ENCODE results near the gene DOP1B. TPM values are rescaled to one million over a fixed set of nuclear protein-coding genes. Genes with fewer than 3 reads are reported as not detected.
"Not testable (repeated sequence)": the region's sequence is repeated elsewhere in the genome, so short reads cannot be mapped to it uniquely, and the experiment has no call there.

DOP1B gene
- total RNA-seq = 31.2 TPM

DNA sequence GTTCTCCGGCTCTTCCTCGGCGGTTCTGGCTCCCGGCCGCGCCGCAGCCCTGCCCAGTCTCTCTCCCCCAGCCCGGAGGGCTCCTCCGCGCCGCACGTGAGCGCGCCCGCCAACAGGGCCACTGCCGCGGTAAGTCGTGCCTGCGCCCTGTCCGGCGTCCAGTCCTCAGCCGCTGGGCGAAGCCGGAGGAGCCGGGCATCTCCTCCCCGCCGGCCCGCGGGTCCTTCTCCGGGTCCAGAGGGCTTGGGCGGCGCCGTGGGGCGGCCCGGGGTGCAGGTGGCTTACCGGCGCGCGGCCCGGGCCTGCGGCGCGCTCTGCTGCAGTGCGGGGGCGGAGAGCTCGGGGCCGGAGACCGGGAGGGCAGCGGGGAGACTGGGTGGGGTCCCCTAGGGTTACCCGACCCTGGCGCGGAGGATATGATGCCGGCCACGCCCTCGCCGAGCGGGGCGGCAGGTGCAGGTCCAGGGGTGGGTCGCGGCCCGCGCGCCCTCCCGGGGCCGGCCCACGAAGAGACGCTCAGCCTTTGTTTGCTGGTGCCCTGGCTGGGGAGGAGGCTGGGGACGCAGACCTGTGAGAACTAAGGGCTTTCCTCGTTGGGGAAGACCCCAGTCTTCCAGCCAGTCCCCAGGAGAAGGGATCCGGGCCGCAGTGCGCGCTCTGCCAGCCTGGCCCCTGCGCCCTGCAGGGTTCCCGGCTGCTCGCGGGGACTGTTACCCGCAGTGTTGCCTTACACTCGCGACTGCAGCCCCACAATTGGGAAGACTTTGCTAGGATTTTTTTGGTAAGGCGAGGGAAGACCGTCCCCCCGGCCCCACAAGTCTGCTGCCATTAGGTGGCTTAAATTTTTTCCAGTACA, at the start of gene DOP1B:
DOP1B (plus strand) TSS at position 10 of the 856 bp plus-strand sequence. CDS start 7,910 bp downstream, outside the sequence.
- DNase-seq (ENCODE audit: low spot score) = peak; percentile 29

- no peak for DNase-seq (ENCODE audit: low spot score)
Measured at GRCh38 chr21:36109868-36110267, 46.8 kb upstream of the DOP1B start.

GRCh38 chr21:36111238-36111637, 45.4 kb upstream of the DOP1B start:
- DNase-seq (ENCODE audit: low spot score) = no peak

- peak; percentile 63 for DNase-seq (ENCODE audit: low spot score)
Measured at GRCh38 chr21:36113647-36114428, 42.8 kb upstream of the DOP1B start.

DNA sequence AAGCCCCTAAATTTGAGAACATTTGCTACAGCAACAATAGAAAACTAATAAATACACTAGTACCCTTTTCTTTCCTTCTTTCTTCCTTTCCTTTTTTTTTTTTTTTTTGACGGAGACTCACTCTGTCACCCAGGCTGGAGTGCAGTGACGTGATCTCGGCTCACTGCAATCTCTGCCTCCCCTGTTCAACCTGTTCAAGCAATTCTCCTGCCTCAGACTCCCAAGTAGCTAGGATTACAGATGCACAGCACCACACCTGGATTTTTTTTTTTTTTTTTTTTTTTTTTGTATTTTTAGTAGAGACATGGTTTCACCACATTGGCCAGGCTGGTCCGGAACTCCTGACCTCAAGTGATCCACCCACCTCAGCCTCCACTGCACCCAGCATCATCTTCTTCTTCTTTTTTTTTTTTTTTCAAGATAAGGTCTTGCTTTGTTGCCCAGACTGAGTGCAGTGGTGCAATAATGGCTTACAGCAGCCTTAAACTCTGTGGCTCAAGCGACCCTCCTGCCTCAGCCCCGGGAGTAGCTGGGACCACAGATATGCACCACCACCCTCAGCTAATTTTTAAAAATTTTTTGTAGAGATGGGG, 41.4 kb upstream of the DOP1B start:
- no peak for DNase-seq (ENCODE audit: low spot score)

DNA sequence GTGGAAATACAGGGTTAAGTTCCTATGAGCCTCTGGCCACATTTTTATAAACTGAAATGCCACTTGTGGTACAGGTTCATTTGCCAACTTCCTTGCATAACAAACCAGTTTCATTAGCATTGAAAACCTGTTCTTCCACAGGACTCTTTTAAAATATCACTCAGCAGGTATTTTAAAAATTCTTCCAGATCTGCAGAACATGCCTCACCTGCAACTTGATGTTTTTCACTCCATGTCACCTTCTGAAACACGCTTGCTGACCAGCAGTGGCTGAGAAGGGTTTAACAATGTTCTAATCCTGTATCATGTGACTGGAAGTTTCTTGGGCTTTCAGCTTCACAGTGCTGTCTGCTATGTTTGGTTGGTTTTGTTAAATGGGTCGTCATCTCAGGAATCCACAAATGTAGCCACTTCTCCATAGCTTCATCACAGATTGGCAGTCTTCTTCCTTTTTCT, 39.3 kb upstream of the DOP1B start:
- DNase-seq (ENCODE audit: low spot score) = no peak

GRCh38 chr21:36120304-36120888, 36.2 kb upstream of the DOP1B start:
- DNase-seq (ENCODE audit: low spot score) = peak; percentile 31

DNA sequence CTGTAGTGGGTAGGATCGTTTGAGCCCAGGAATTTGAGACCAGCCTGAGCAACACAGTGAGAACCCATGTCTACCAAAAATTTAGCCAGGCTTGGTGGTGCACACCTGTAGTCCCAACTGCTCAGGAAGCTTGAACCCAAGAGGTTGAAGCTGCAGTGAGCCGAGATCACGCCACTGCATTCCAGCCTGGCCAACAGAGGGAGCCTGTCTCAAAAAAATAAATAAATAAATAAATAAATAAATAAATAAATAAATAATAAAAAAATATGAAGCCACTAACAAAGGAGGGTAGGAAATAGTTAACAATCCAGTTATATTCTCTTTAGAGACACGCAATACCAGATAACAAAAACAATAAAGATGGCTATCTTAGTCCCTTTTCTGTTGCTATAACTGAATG, 33.6 kb upstream of the DOP1B start:
- no peak for DNase-seq (ENCODE audit: low spot score)

DNA sequence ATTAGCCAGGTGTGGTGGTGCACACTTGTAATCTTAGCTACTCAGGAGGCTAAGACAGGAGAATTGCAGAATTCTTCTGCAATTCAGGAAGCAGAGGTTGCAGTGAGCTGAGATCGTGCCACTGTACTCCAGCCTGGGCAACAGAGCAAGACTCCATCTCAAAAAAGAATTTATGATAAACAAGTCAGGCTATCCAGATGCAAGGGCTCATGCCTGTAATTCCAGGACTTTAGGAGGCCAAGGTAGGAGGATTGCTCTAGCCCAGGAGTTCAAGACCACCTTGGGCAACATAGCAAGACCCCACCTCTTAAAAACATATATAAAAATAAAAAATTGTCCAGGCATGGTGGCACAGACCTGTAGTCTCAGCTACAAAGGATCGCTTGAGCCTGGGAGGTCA, 32.2 kb upstream of the DOP1B start:
- DNase-seq (ENCODE audit: low spot score) = no peak

GRCh38 chr21:36125512-36126207, 31.0 kb upstream of the DOP1B start:
- peak; percentile 62 for DNase-seq (ENCODE audit: low spot score)

DNA sequence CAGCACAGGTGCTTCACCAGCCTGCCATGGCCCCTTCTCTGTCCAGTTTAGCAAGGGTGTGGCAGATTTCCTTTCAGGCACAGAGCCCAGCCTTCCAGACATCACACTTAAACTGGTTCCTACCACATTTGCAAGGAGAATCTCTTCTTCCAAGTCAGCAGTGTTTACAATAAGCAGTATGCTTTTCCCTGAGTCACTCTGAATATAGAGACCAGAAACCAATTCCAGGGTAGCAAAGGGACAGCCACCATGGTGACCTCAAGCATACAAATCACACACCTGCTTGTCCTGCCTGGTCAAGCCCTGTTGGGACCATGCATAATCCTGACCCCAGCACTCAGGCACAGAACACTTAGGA, 30.4 kb upstream of the DOP1B start:
- peak; percentile 30 for DNase-seq (ENCODE audit: low spot score)

- no peak for DNase-seq (ENCODE audit: low spot score)
Measured at GRCh38 chr21:36126621-36127110, 30.0 kb upstream of the DOP1B start.

DNA sequence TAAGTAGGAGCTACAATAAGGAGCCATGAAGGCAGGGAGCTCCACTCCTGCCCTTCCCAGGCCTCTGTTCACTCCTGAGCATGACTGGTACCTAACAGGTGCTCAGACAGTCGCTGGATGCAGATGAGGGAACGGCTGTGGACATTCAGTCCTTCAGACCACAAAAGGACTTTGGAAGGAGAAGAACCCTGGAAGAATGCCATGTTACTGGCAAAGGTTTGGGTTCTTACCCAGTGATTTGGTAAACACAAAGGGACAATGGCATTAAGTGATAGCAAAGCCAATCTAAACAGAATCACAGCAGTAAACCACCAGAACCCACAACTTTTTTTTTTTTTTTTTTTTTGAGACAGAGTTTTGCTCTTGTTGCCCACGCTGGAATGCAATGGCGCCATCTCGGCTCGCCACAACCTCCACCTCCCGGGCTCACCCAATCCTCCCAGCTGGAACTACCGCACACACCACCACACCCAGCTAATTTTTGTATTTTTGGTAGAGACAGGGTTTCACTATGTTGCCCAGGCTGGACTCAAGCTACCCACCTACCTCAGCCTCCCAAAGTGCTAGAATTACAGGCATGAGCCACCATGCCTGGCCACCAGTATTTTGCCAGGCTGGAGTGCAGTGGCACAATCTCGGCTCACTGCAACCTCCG, 29.2 kb upstream of the DOP1B start:
- no peak for DNase-seq (ENCODE audit: low spot score)

- DNase-seq (ENCODE audit: low spot score) = no peak
Measured at GRCh38 chr21:36127977-36128376, 28.6 kb upstream of the DOP1B start.

DNA sequence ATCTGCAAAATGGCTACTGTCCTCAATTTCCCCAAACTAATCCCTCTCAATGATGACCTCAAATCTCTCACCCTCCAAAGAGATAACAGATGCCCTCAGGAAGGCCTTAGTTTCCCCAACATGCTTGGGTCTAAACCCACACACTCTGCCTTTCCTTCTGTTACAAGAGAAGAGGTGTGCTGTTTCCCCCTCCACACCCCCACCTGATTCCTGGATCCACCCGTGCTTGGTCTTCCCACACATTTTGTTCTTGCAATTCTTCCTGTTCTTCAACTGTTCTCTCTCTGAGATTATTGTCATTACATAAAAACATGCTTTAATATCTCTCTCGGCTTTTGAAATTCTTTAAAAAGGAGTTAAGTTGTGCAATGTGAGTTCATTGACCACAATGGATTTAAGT, 27.4 kb upstream of the DOP1B start:
- no peak for DNase-seq (ENCODE audit: low spot score)

- not testable (repeated sequence) for DNase-seq (ENCODE audit: low spot score)
Measured at GRCh38 chr21:36130414-36130762, 26.2 kb upstream of the DOP1B start.

- not testable (repeated sequence) for DNase-seq (ENCODE audit: low spot score)
Measured at GRCh38 chr21:36130839-36131238, 25.8 kb upstream of the DOP1B start.

- DNase-seq (ENCODE audit: low spot score) = peak; percentile 85
Measured at GRCh38 chr21:36132696-36133095, 23.9 kb upstream of the DOP1B start.

DNA sequence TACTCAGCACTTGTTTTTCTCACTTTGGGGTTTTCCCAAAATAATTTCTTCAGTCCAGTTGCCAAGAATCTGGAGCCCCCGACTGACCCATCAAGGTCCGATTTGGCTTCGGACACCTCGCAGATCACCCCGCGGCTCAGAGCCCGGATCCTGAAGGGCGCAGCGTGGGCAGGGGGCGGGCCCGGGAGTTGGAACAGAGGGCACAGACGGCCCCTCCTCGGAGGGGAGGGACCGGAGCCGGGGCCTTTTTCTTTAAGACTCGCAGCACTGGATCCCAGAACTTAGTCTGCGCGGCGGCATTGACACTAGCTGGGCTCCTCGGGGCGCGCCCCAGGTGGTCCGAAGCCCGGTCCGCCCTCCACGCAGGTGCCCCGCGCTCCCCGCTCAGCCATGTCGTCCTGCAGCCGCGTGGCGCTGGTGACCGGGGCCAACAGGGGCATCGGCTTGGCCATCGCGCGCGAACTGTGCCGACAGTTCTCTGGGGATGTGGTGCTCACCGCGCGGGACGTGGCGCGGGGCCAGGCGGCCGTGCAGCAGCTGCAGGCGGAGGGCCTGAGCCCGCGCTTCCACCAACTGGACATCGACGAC, 21.7 kb upstream of the DOP1B start, which contains the start of gene CBR3:
CBR3 (plus strand) TSS at position 277 of the 588 bp plus-strand sequence; CDS start at position 391, 114 bp downstream.
- DNase-seq (ENCODE audit: low spot score) = peak; percentile 45

DNA sequence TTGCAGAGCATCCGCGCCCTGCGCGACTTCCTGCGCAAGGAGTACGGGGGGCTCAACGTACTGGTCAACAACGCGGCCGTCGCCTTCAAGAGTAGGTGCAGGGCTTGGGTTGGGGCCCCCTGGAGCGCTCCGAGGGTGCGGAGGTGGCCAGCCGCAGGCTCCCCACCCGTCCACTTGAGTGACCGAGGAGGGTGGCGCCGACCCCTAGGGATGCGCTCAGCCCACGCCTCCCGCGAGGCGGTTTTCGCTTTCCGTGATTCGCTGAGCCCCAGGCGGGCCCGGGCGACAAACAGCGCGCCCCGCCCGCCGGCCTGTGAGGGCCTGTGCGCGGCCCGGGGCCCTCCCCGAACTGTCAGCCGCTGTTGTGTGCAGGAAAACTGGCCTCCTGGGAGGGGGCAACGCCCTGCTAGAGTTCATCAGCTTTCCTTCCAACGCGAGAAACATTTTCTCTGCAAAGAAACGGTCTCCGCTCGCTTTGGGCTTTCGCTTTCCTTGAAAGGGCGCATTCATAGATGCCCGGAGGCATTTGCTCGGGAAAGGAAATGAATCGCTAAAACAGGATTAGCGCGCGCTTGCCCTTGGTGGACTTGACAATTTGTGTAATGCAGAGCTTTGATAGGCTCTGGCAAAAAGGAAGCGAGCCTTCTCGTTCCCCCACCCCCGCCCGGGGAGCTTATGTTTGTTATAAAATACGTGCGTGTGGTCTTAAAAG, 21.1 kb upstream of the DOP1B start:
- DNase-seq (ENCODE audit: low spot score) = peak; percentile 47
